Osteocyte (in vitro differentiated cells): ENCODE results near the gene SNU13. TPM values are rescaled to one million over a fixed set of nuclear protein-coding genes. Genes with fewer than 3 reads are reported as not detected.

Source experiments
- DNase-seq: peaks from one replicate; pipeline ENCODE4 v3.0.0; 2021; ENCODE audit warnings: mixed read lengths; ENCODE audit not compliant: unreplicated experiment; ENCODE audit errors: extremely low spot score
- H3K27ac Mint-ChIP-seq: one replicate; pipeline ENCODE4 v1.8.0; 2021; ENCODE audit warnings: mild to moderate bottlenecking, mixed read lengths; ENCODE audit not compliant: unreplicated experiment
- H3K27me3 Mint-ChIP-seq: one replicate; pipeline ENCODE4 v1.8.0; 2021; ENCODE audit warnings: mixed read lengths; ENCODE audit not compliant: unreplicated experiment
- H3K36me3 Mint-ChIP-seq: one replicate; pipeline ENCODE4 v1.8.0; 2021; ENCODE audit warnings: mixed read lengths; ENCODE audit not compliant: unreplicated experiment
- H3K4me1 Mint-ChIP-seq: one replicate; pipeline ENCODE4 v1.8.0; 2021; ENCODE audit warnings: mixed read lengths; ENCODE audit not compliant: unreplicated experiment
- H3K4me3 Mint-ChIP-seq: one replicate; pipeline ENCODE4 v1.8.0; 2021; ENCODE audit warnings: mild to moderate bottlenecking, moderate library complexity, mixed read lengths; ENCODE audit not compliant: unreplicated experiment
- H3K9me3 Mint-ChIP-seq: one replicate; pipeline ENCODE4 v1.8.0; 2021; ENCODE audit warnings: mixed read lengths; ENCODE audit not compliant: unreplicated experiment
- total RNA-seq: library from RNA; stranded (reverse); gene quantifications from 2 replicates; pipeline ENCODE4 v1.2.1, GENCODE V29; 2021
- TF ChIP-seq, protein P1 (sequence below): fragments of 200-600 bp; sonication (generic); IDR thresholded peaks from 2 replicates; pipeline ENCODE4 v1.5.0; 2021; ENCODE audit warnings: antibody characterized with exemption, mild to moderate bottlenecking, moderate library complexity

The SNU13 gene
- total RNA-seq, 1 donor from 2014 or later: 126 TPM

DNA sequence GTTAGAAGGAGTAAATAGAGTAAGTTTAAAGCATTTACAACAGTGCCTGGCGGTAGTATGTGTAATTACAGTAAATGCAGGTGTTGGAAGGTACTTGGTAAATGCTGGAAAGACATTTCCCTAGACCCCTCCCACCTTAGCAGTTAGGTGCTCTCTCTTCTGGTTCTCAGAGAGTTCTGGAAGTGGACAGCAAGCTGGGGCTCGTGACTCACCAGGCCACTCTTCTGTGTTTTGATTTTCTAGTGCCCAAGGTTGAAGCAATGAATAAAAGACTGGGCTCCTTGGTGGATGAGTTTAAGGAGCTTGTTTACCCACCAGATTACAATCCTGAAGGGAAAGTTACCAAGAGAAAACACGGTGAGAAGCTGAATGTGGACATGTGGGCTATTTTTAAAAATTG, 27.6 kb downstream of the SNU13 start:
- Mint-ChIP-seq H3K9me3 (no peaks in the 10 kb centered on the region), H3K4me3 (no peak overlapping the region), H3K27ac (no peak overlapping the region), H3K4me1 (no peaks in the 10 kb centered on the region), H3K36me3 (peaks cover 42% of the 10 kb centered on the region), H3K27me3 (no peaks in the 10 kb centered on the region)
- DNase-seq: no peak
- TF ChIP-seq, protein P1, sequence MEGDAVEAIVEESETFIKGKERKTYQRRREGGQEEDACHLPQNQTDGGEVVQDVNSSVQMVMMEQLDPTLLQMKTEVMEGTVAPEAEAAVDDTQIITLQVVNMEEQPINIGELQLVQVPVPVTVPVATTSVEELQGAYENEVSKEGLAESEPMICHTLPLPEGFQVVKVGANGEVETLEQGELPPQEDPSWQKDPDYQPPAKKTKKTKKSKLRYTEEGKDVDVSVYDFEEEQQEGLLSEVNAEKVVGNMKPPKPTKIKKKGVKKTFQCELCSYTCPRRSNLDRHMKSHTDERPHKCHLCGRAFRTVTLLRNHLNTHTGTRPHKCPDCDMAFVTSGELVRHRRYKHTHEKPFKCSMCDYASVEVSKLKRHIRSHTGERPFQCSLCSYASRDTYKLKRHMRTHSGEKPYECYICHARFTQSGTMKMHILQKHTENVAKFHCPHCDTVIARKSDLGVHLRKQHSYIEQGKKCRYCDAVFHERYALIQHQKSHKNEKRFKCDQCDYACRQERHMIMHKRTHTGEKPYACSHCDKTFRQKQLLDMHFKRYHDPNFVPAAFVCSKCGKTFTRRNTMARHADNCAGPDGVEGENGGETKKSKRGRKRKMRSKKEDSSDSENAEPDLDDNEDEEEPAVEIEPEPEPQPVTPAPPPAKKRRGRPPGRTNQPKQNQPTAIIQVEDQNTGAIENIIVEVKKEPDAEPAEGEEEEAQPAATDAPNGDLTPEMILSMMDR: no peak

DNA sequence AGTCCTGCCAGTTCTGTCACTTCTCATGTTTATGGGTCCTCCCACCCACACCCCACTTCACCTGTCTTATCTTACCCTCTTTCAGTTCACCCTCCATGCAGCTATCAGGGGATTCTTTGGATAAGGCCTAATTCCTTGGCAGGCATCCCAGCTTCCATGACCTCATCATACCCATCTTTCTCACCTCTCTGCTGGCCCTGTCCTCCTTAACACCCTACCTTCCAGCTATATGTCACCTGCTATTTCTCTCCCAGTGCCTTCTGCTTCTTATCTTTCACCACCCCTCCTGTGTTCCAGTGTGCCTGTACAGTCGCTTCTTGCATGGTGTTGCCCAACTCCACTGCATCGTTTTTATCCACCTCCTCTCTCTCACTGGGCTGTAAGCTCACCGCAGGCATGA, 28.3 kb downstream of the SNU13 start:
- Mint-ChIP-seq H3K27ac (no peak overlapping the region), H3K4me1 (no peaks in the 10 kb centered on the region), H3K4me3 (no peak overlapping the region), H3K36me3 (peaks cover 44% of the 10 kb centered on the region), H3K9me3 (no peaks in the 10 kb centered on the region), H3K27me3 (no peaks in the 10 kb centered on the region)
- DNase-seq: no peak
- TF ChIP-seq, protein P1: no peak

DNA sequence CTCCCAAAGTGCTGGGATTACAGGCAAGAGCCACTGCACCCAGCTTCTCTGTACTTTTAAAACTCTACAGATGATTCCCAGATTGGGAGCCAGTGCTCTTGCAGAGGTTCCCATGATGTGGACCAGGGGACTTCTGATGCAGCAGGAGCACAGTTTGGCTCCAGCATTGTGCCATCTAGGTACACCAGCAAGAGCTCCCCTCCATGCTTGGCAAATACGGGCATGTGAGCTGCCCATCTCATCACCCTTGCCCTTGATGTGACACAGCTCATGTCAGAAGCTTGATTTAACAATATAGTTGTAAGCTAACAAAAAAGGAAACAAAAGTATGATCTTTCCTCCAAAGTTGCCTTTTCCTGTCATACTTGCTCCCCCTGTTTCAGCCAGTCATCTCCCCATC, 28.7 kb downstream of the SNU13 start:
- Mint-ChIP-seq H3K4me1 (no peaks in the 10 kb centered on the region), H3K27ac (no peak overlapping the region), H3K36me3 (peaks cover 43% of the 10 kb centered on the region), H3K9me3 (no peaks in the 10 kb centered on the region), H3K4me3 (no peak overlapping the region), H3K27me3 (no peaks in the 10 kb centered on the region)
- TF ChIP-seq, protein P1: no peak
- DNase-seq: no peak

DNA sequence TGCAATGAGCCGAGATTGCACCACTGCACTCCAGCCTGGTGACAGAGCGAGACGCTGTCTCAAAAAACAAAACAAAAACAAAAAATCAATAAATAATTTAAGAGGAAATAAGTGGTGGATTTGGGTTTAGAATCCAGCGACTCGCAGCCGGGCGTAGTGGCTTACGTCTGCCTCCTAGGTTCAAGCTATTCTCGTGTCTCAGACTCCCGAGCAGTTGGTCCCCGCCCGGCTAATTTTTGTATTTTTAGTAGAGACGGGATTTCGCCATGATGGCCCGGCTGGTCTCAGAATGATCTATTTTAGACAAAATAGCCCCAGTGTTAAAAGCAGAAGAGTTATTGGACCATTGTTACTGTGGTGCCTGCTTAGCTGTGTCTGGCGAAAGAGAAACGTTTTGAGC, 29.8 kb downstream of the SNU13 start:
- Mint-ChIP-seq H3K27me3 (no peaks in the 10 kb centered on the region), H3K9me3 (no peaks in the 10 kb centered on the region), H3K4me1 (no peaks in the 10 kb centered on the region), H3K27ac (no peak overlapping the region), H3K4me3 (no peak overlapping the region), H3K36me3 (peaks cover 49% of the 10 kb centered on the region)
- TF ChIP-seq, protein P1: no peak
- no peak for DNase-seq

DNA sequence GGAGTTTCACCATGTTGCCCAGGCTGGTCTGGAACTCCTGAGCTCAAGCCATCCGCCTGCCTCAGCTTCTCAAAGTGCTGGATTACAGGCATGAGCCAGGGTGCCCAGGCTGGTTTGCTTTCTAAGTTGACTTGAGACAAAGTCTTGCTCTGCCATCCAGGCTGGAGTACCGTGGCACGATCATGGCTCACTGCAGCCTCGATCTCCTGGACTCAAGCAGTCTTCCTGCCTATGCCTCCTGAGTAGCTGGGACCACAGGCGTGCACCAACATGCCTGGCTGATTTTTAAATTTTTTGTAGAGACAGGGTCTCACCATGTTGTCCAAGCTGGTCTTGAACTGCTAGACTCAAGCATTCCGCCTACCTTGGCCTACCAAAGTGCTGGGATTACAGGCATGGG, 31.0 kb downstream of the SNU13 start:
- TF ChIP-seq, protein P1: no peak
- Mint-ChIP-seq H3K9me3 (no peaks in the 10 kb centered on the region), H3K4me1 (no peaks in the 10 kb centered on the region), H3K27ac (no peak overlapping the region), H3K27me3 (no peaks in the 10 kb centered on the region), H3K4me3 (no peak overlapping the region), H3K36me3 (peaks cover 52% of the 10 kb centered on the region)
- DNase-seq: no peak
